HepG2 (cell line): ENCODE measurements around the gene LRGUK. TPM values are rescaled to one million over a fixed set of nuclear protein-coding genes. Genes with fewer than 3 reads are reported as not detected.
A peak's percentile ranks its signal among the peaks of the same experiment; 100 is the strongest.

ENCODE experiments used
- ATAC-seq: fragments of 200-7000 bp; cut with Tn5 transposase; 3 replicates; pipeline ENCODE4 v1.9.1; 2020; ENCODE audit warnings: mild to moderate bottlenecking, moderate library complexity
- BruUV-seq: library from RNA; stranded (reverse); fragments of 400-500 nt; replicated peaks from 2 replicates; lab custom pipeline; 2021; lab: Mats Ljungman, UMichigan
- CTCF ChIA-PET: fragments of 300-600 bp; formaldehyde crosslinking; extraction: SDS; loops from one replicate; lab custom pipeline; 2021; ENCODE audit warnings: low total read pairs, inconsistent platforms, low intra/inter-chr PET ratio; lab: Yijun Ruan, JAX
- POLR2A ChIA-PET: fragments of 350-600 bp; sonication (Branson Sonifier 250); formaldehyde crosslinking; loops from one replicate; lab custom pipeline; 2020; ENCODE audit warnings: antibody characterized with exemption, inconsistent platforms; lab: Yijun Ruan, JAX
- DNase-seq: peaks from one replicate; pipeline ENCODE4 v3.0.0-alpha.2; 2015; ENCODE audit warnings: low spot score
- FAIRE-seq: peaks from 3 replicates; lab custom pipeline; 2011; peaks lifted over from hg19 to GRCh38; lab: Jason Lieb, UNC
- H2AFZ ChIP-seq: one replicate; pipeline ENCODE4 v1.6.1; 2011; ENCODE audit warnings: low read length, inconsistent platforms
- H3K27ac ChIP-seq: fragments of 300-600 bp; 3 replicates; pipeline ENCODE4 v1.8.0; 2011; ENCODE audit warnings: mixed run types, mild to moderate bottlenecking, mixed read lengths, low read length, inconsistent platforms; ENCODE audit not compliant: insufficient read depth; ENCODE audit errors: extremely low read length
- H3K27me3 ChIP-seq, 2 experiments: fragments of 200-600 bp in 1 of 2; 2 replicates in 1 of 2; 3 replicates in 1 of 2; pipeline versions ENCODE4 v1.6.0 to v1.8.0; 2011; ENCODE audit warnings: low read length in 2 of 2, mild to moderate bottlenecking in 2 of 2, moderate library complexity in 2 of 2, inconsistent platforms in 1 of 2; ENCODE audit not compliant: insufficient read depth in 2 of 2, control insufficient read depth in 1 of 2
- H3K36me3 ChIP-seq, 2 experiments: fragments of 200-600 bp in 1 of 2; replicated peaks in 1 of 2; 2 replicates in 1 of 2; 3 replicates in 1 of 2; pipeline versions ENCODE4 v1.5.1 to v1.8.0; 2011; ENCODE audit warnings: low read length in 2 of 2, inconsistent platforms in 1 of 2; ENCODE audit not compliant: insufficient read depth in 2 of 2, control insufficient read depth in 1 of 2
- H3K4me1 ChIP-seq: 2 replicates; pipeline ENCODE4 v1.5.1; 2012; ENCODE audit warnings: low read length, inconsistent platforms; ENCODE audit not compliant: insufficient read depth
- H3K4me2 ChIP-seq: 2 replicates; pipeline ENCODE4 v1.6.0; 2011; ENCODE audit warnings: low read depth, low read length, inconsistent platforms
- H3K4me3 ChIP-seq, 3 experiments: fragments of 200-600 bp in 1 of 3; sonication (generic), shearing (Covaris generic) in 1 of 3; replicated peaks in 1 of 3; 2 replicates each; pipeline ENCODE4 v1.5.1; 2011 to 2016; ENCODE audit warnings: low read length in 3 of 3, inconsistent platforms in 2 of 3, low read depth in 2 of 3, mild to moderate bottlenecking in 2 of 3, control low read depth in 1 of 3, mixed read lengths in 1 of 3; ENCODE audit not compliant: insufficient read depth in 1 of 3
- H3K79me2 ChIP-seq: one replicate; pipeline ENCODE4 v1.6.1; 2011; ENCODE audit warnings: low read length, inconsistent platforms; ENCODE audit not compliant: insufficient read depth
- H3K9ac ChIP-seq: 2 replicates; pipeline ENCODE4 v1.6.0; 2011; ENCODE audit warnings: mild to moderate bottlenecking, low read depth, low read length, inconsistent platforms; ENCODE audit not compliant: insufficient read depth
- H3K9me3 ChIP-seq: 2 replicates; pipeline ENCODE4 v1.5.1; 2012; ENCODE audit warnings: mild to moderate bottlenecking, low read length
- H4K20me1 ChIP-seq: 2 replicates; pipeline ENCODE4 v1.6.0; 2011; ENCODE audit warnings: inconsistent platforms, mild to moderate bottlenecking, low read length, moderate library complexity; ENCODE audit not compliant: insufficient read depth
- ARID4A ChIP-seq: sonication (generic); formaldehyde crosslinking; IDR thresholded peaks from 2 replicates; pipeline ENCODE4 v1.5.0; 2020; ENCODE audit warnings: mild to moderate bottlenecking, missing genetic modification reagents, borderline replicate concordance
- E2F5 ChIP-seq: sonication (generic); formaldehyde crosslinking; conservative IDR thresholded peaks from 2 replicates; pipeline ENCODE4 v1.4.0; 2020; ENCODE audit warnings: missing genetic modification reagents
- GPN1 ChIP-seq: sonication (generic); formaldehyde crosslinking; IDR thresholded peaks from 2 replicates; pipeline ENCODE4 v1.5.1; 2020; ENCODE audit warnings: missing genetic modification reagents, borderline replicate concordance
- HOXD1 ChIP-seq: sonication (generic); formaldehyde crosslinking; IDR thresholded peaks from 2 replicates; pipeline ENCODE4 v1.5.0; 2020; ENCODE audit warnings: missing genetic modification reagents
- MLXIP ChIP-seq: sonication (generic); formaldehyde crosslinking; IDR thresholded peaks from 2 replicates; pipeline ENCODE4 v1.9.0; 2021; ENCODE audit warnings: missing genetic modification reagents, borderline replicate concordance
- MTF2 ChIP-seq: sonication (generic); formaldehyde crosslinking; IDR thresholded peaks from 2 replicates; pipeline ENCODE4 v1.5.0; 2020; ENCODE audit warnings: missing genetic modification reagents, borderline replicate concordance
- SETDB1 ChIP-seq: sonication (generic); formaldehyde crosslinking; IDR thresholded peaks from 2 replicates; pipeline ENCODE4 v1.5.1; 2020; ENCODE audit warnings: missing genetic modification reagents, mild to moderate bottlenecking, borderline replicate concordance
- SOX6 ChIP-seq, 2 experiments: fragments of 450-650 bp in 1 of 2; sonication (generic) in 1 of 2; formaldehyde crosslinking in 1 of 2; IDR thresholded peaks; 2 replicates each; pipeline versions ENCODE4 v1.4.0 to v1.6.1; 2017 to 2020; ENCODE audit warnings: antibody characterized with exemption in 1 of 2, mild to moderate bottlenecking in 1 of 2, missing genetic modification reagents in 1 of 2
- SRY ChIP-seq: sonication (generic); formaldehyde crosslinking; IDR thresholded peaks from 2 replicates; pipeline ENCODE4 v1.8.0; 2022; ENCODE audit warnings: mild to moderate bottlenecking, missing genetic modification reagents
- TOPORS ChIP-seq: sonication (generic); formaldehyde crosslinking; IDR thresholded peaks from 2 replicates; pipeline ENCODE4 v1.8.0; 2023; ENCODE audit warnings: mild to moderate bottlenecking, missing genetic modification reagents
- ZFP36 ChIP-seq: fragments of 150-350 bp; IDR thresholded peaks from 2 replicates; pipeline ENCODE4 v1.6.1; 2018; ENCODE audit warnings: borderline replicate concordance, low read length, low read depth; ENCODE audit not compliant: partially characterized antibody
- ZNF724P ChIP-seq: sonication (generic); formaldehyde crosslinking; IDR thresholded peaks from 2 replicates; pipeline ENCODE4 v1.8.0; 2022; ENCODE audit warnings: missing genetic modification reagents, borderline replicate concordance
- WGBS: methylation state at CpG from one replicate; pipeline ENCODE4 v1.1.6; 2017; ENCODE audit warnings: low lambda C conversion rate; 5-methylcytosine and 5-hydroxymethylcytosine counted together
- in situ Hi-C: cut with HindIII; loops from 2 replicates; pipeline ENCODE4 v1.10.0; 2017; ENCODE audit warnings: low pct_unique_long_range_greater_than_20kb; ENCODE audit not compliant: extremely low pct_ligation_motif_present
- intact Hi-C: fragments of 100-400 bp; cut with micrococcal nuclease; formaldehyde crosslinking; loops from one replicate; pipeline ENCODE4 v1.10.0; 2022; ENCODE audit not compliant: unreplicated experiment
- polyA plus RNA-seq, 8 experiments: library from polyadenylated mRNA; depleted of rRNA in 3 of 8; stranded (reverse) in 7 of 8; unstranded in 1 of 8; fragments of >200 nt; fragmentation: Illumina TruSeq in 4 of 8; extraction: Trizol in 4 of 8; gene quantifications; 2 replicates each; pipeline versions ENCODE4 v1.2.1 to v1.2.3, GENCODE V29; 2011 to 2016; ENCODE audit warnings: low read depth in 4 of 8, missing spikeins in 1 of 8, mixed read lengths in 1 of 8; ENCODE audit not compliant: insufficient read depth in 1 of 8
- total RNA-seq, 5 experiments: library from RNA; depleted of rRNA; stranded (reverse); fragments of >200 nt; fragmentation: Illumina TruSeq; extraction: Trizol; gene quantifications; 2 replicates each; pipeline ENCODE4 v1.2.3, GENCODE V29; 2016; ENCODE audit warnings: low read depth in 1 of 5

LRGUK gene
- total and polyA plus RNA-seq, 2 of the 13 experiments (the other 11 are each of a cell fraction or from before 2014, with no cell fraction given): 0.18 to 0.20 TPM

- no peak for TF ChIP-seq HOXD1 (CRISPR knock-in tag)
- no peak for TF ChIP-seq SOX6 (IDR thresholded peaks at IDR 0.05)
- no peak for TF ChIP-seq SOX6 (CRISPR knock-in tag; IDR thresholded peaks at IDR 0.05)
- no peak for TF ChIP-seq SRY
- no peak for TF ChIP-seq E2F5
- no peak for TF ChIP-seq MTF2 (CRISPR knock-in tag)
These were observed 38.9 kb upstream of the LRGUK start (continued) for GRCh38 chr7:134088199-134088598.

GRCh38 chr7:134089446-134089845, 37.7 kb upstream of the LRGUK start:
- Histone ChIP-seq H3K4me2 (no peak overlapping the region), H3K4me1 (no peaks in the 10 kb centered on the region), H2AFZ (no peak overlapping the region), H3K36me3 (no peaks in the 10 kb centered on the region), H4K20me1 (no peaks in the 10 kb centered on the region), H3K79me2 (no peaks in the 10 kb centered on the region), H3K4me3 (no peak overlapping the region), H3K9ac (no peak overlapping the region), H3K9me3 (peaks cover 60% of the 10 kb centered on the region), H3K27me3 (no peaks in the 10 kb centered on the region), H3K27ac (no peak overlapping the region)
- ChIA-PET POLR2A (no interaction called here), CTCF (no interaction called here)
- intact Hi-C loops: no loop called here
- WGBS: 47% methylated on average over 4 of the region's 4 CpGs
- no peak for FAIRE-seq
- no peak for ATAC-seq
- in situ Hi-C loops: no loop called here
- DNase-seq: no peak
- BruUV-seq: no TSS peak
- TF ChIP-seq SETDB1 (CRISPR knock-in tag): 0 out of 2 replicates have a peak, but pooled peaks have one; percentile 25
- TF ChIP-seq ZNF724P (CRISPR knock-in tag): peak; percentile 99
- no peak for TF ChIP-seq GPN1 (CRISPR knock-in tag)
- no peak for TF ChIP-seq ARID4A (CRISPR knock-in tag)
- peak; percentile 77 for TF ChIP-seq ZFP36
- TF ChIP-seq MLXIP: no peak
- peak; percentile 79 for TF ChIP-seq TOPORS (CRISPR knock-in tag)
